Neuronal stem cell (in vitro differentiated cells): ENCODE results near the gene ADGRG3.

Experiments used
- DNase-seq: peaks from one replicate; pipeline ENCODE4 v3.0.0-alpha.2; 2013; ENCODE audit warnings: low spot score
- H2AFZ ChIP-seq: one replicate; pipeline ENCODE4 v1.6.1; 2013; ENCODE audit warnings: mild to moderate bottlenecking, low read length, inconsistent platforms
- H2AK5ac ChIP-seq: 2 replicates; pipeline ENCODE4 v1.6.1; 2013; ENCODE audit warnings: low read depth, mild to moderate bottlenecking, inconsistent platforms, low read length, moderate library complexity, mixed read lengths
- H2BK120ac ChIP-seq: 2 replicates; pipeline ENCODE4 v1.6.1; 2013; ENCODE audit warnings: low read depth, mild to moderate bottlenecking, inconsistent platforms, low read length, moderate library complexity, mixed read lengths
- H2BK12ac ChIP-seq: one replicate; pipeline ENCODE4 v1.6.1; 2013; ENCODE audit warnings: low read length, inconsistent platforms
- H2BK15ac ChIP-seq: 2 replicates; pipeline ENCODE4 v1.6.1; 2013; ENCODE audit warnings: mild to moderate bottlenecking, low read length, inconsistent platforms, mixed read lengths
- H2BK5ac ChIP-seq: one replicate; pipeline ENCODE4 v1.6.1; 2013; ENCODE audit warnings: inconsistent platforms, mild to moderate bottlenecking, low read length, moderate library complexity
- H3K14ac ChIP-seq: one replicate; pipeline ENCODE4 v1.6.1; 2013; ENCODE audit warnings: low read length, inconsistent platforms
- H3K18ac ChIP-seq: 2 replicates; pipeline ENCODE4 v1.6.1; 2013; ENCODE audit warnings: low read length, inconsistent platforms
- H3K23ac ChIP-seq: 2 replicates; pipeline ENCODE4 v1.6.1; 2013; ENCODE audit warnings: low read depth, mild to moderate bottlenecking, mixed read lengths, low read length, inconsistent platforms; ENCODE audit not compliant: poor library complexity
- H3K27ac ChIP-seq: replicated peaks from 3 replicates; pipeline ENCODE4 v1.5.1; 2013; ENCODE audit warnings: low read length, inconsistent platforms
- H3K27me3 ChIP-seq, 3 experiments: 2 replicates each; pipeline ENCODE4 v1.6.1; 2013; ENCODE audit warnings: low read length in 3 of 3, mild to moderate bottlenecking in 2 of 3, inconsistent platforms in 1 of 3, low read depth in 1 of 3, mixed read lengths in 1 of 3, moderate library complexity in 1 of 3; ENCODE audit not compliant: control insufficient read depth in 3 of 3, insufficient read depth in 3 of 3
- H3K36me3 ChIP-seq, 2 donors: replicated peaks in 1 of 2; 2 replicates each; pipeline ENCODE4 v1.6.1; 2013; ENCODE audit warnings: low read length in 2 of 2; ENCODE audit not compliant: control insufficient read depth in 2 of 2, insufficient read depth in 2 of 2
- H3K4ac ChIP-seq: 2 replicates; pipeline ENCODE4 v1.6.1; 2013; ENCODE audit warnings: inconsistent platforms, mild to moderate bottlenecking, low read length, moderate library complexity
- H3K4me1 ChIP-seq, 2 donors: 1 replicate in 1 of 2; 2 replicates in 1 of 2; pipeline ENCODE4 v1.6.1; 2013; ENCODE audit warnings: low read length in 2 of 2, low read depth in 1 of 2; ENCODE audit not compliant: control insufficient read depth in 2 of 2, insufficient read depth in 1 of 2
- H3K4me2 ChIP-seq: one replicate; pipeline ENCODE4 v1.6.1; 2013; ENCODE audit warnings: mild to moderate bottlenecking, low read length, inconsistent platforms; ENCODE audit not compliant: insufficient read depth, poor library complexity, severe bottlenecking
- H3K4me3 ChIP-seq, 2 donors: 2 replicates each; pipeline ENCODE4 v1.5.1; 2013; ENCODE audit warnings: low read length in 2 of 2, mild to moderate bottlenecking in 2 of 2, inconsistent platforms in 1 of 2, moderate library complexity in 1 of 2
- H3K79me1 ChIP-seq: one replicate; pipeline ENCODE4 v1.6.1; 2013; ENCODE audit warnings: low read depth, mild to moderate bottlenecking, inconsistent platforms, low read length, moderate library complexity
- H3K9ac ChIP-seq: one replicate; pipeline ENCODE4 v1.6.1; 2013; ENCODE audit warnings: mild to moderate bottlenecking, low read depth, low read length, inconsistent platforms; ENCODE audit not compliant: poor library complexity
- H3K9me3 ChIP-seq, 2 donors: replicated peaks in 1 of 2; 2 replicates each; pipeline versions ENCODE3 to v1.6.1; 2013; ENCODE audit warnings: low read length in 2 of 2, mild to moderate bottlenecking in 2 of 2, inconsistent platforms in 1 of 2, low read depth in 1 of 2, mixed read lengths in 1 of 2, moderate library complexity in 1 of 2; ENCODE audit not compliant: control insufficient read depth in 2 of 2, insufficient read depth in 1 of 2
- H4K8ac ChIP-seq: one replicate; pipeline ENCODE4 v1.6.1; 2013; ENCODE audit warnings: low read depth, mild to moderate bottlenecking, inconsistent platforms, low read length, moderate library complexity
- H4K91ac ChIP-seq: one replicate; pipeline ENCODE4 v1.6.1; 2013; ENCODE audit warnings: low read length, low read depth, mild to moderate bottlenecking, inconsistent platforms; ENCODE audit not compliant: poor library complexity
- WGBS, 2 donors: extraction: QIAGEN DNeasy Blood & Tissue Kit; methylation state at CpG; one replicate each; pipeline ENCODE4 v1.1.7; 2013; ENCODE audit warnings: missing lambda C conversion rate in 2 of 2, mixed read lengths in 1 of 2; ENCODE audit not compliant: insufficient read length in 2 of 2, insufficient replicate concordance in 1 of 2; ENCODE audit errors: extremely low coverage in 2 of 2; 5-methylcytosine and 5-hydroxymethylcytosine counted together

The ADGRG3 gene

GRCh38 chr16:57630931-57631845 lies 36.9 kb upstream of the ADGRG3 start:
- H2AK5ac ChIP-seq: peak overlapping the region; percentile 91
- H2AFZ ChIP-seq: no peak overlapping the region
- no peak overlapping the region for H3K9ac ChIP-seq
- no peak overlapping the region for H2BK5ac ChIP-seq
- no peak overlapping the region for H3K27ac ChIP-seq
- peak overlapping the region; percentile 93 for H2BK12ac ChIP-seq
- DNase-seq: no peak
- peaks cover 27 to 42% of the 10 kb centered on the region in 2 donors for H3K4me1 ChIP-seq
- peak overlapping the region; percentile 41 for H2BK15ac ChIP-seq
- H3K9me3 ChIP-seq: no peaks in the 10 kb centered on the region
- no peak overlapping the region for H2BK120ac ChIP-seq
- no peak overlapping the region for H4K91ac ChIP-seq
- H3K18ac ChIP-seq: peak overlapping the region; percentile 91
- no CpG with 5 or more reads among the region's 21 CpGs for WGBS, 2 donors
- peak overlapping the region; percentile 27 for H3K4ac ChIP-seq
- no peaks in the 10 kb centered on the region for H3K36me3 ChIP-seq
- peak overlapping the region; percentile 71 for H3K23ac ChIP-seq
- peak overlapping the region; percentile 32 for H3K14ac ChIP-seq
- H3K27me3 ChIP-seq: no peaks in the 10 kb centered on the region
- H3K79me1 ChIP-seq: no peaks in the 10 kb centered on the region
- no peak overlapping the region for H3K4me3 ChIP-seq
- no peak overlapping the region for H3K4me2 ChIP-seq
- no peak overlapping the region for H4K8ac ChIP-seq

GRCh38 chr16:57632568-57632967 lies 35.5 kb upstream of the ADGRG3 start:
- no CpG with 5 or more reads among the region's 15 CpGs for WGBS, 2 donors
- Histone ChIP-seq H3K14ac (no peak overlapping the region), H3K27me3 (no peaks in the 10 kb centered on the region), H2AK5ac (peak overlapping the region; percentile 22), H2BK15ac (peak overlapping the region; percentile 18), H2BK120ac (no peak overlapping the region), H3K9me3 (no peaks in the 10 kb centered on the region), H3K27ac (no peak overlapping the region), H3K79me1 (no peaks in the 10 kb centered on the region), H2AFZ (no peak overlapping the region), H4K91ac (no peak overlapping the region), H4K8ac (no peak overlapping the region), H3K36me3 (no peaks in the 10 kb centered on the region), H3K4me1 (peaks cover 27 to 47% of the 10 kb centered on the region in 2 donors), H3K18ac (peak overlapping the region; percentile 50), H2BK5ac (no peak overlapping the region), H3K4ac (no peak overlapping the region), H3K4me2 (no peak overlapping the region), H3K23ac (peak overlapping the region; percentile 28), H2BK12ac (no peak overlapping the region), H3K9ac (no peak overlapping the region), H3K4me3 (no peak overlapping the region)
- DNase-seq: no peak

- Histone ChIP-seq H3K27ac (no peak overlapping the region), H2BK15ac (peak overlapping the region; percentile 39), H3K27me3 (no peaks in the 10 kb centered on the region), H3K18ac (peak overlapping the region; percentile 58), H3K4me2 (no peak overlapping the region), H2AK5ac (peak overlapping the region; percentile 95), H3K23ac (no peak overlapping the region), H4K8ac (no peak overlapping the region), H2BK5ac (no peak overlapping the region), H2BK12ac (peak overlapping the region; percentile 59), H2BK120ac (no peak overlapping the region), H3K4me3 (no peak overlapping the region), H3K9me3 (no peaks in the 10 kb centered on the region), H3K9ac (no peak overlapping the region), H3K14ac (no peak overlapping the region), H4K91ac (no peak overlapping the region), H3K4me1 (peaks cover 27 to 48% of the 10 kb centered on the region in 2 donors), H3K36me3 (no peaks in the 10 kb centered on the region), H2AFZ (no peak overlapping the region), H3K4ac (no peak overlapping the region), H3K79me1 (no peaks in the 10 kb centered on the region)
- DNase-seq: no peak
- no CpG with 5 or more reads among the region's 11 CpGs for WGBS, 2 donors
Observed at GRCh38 chr16:57633383-57634064, 34.6 kb upstream of the ADGRG3 start.

GRCh38 chr16:57634171-57634570 lies 33.9 kb upstream of the ADGRG3 start:
- no peak overlapping the region for H3K9ac ChIP-seq
- no peak overlapping the region for H2AFZ ChIP-seq
- H3K4ac ChIP-seq: no peak overlapping the region
- no peaks in the 10 kb centered on the region for H3K27me3 ChIP-seq
- H3K4me2 ChIP-seq: no peak overlapping the region
- no peak overlapping the region for H2BK5ac ChIP-seq
- no peak overlapping the region for H3K27ac ChIP-seq
- H3K79me1 ChIP-seq: no peaks in the 10 kb centered on the region
- peak overlapping the region; percentile 58 for H3K18ac ChIP-seq
- H4K8ac ChIP-seq: no peak overlapping the region
- H4K91ac ChIP-seq: no peak overlapping the region
- peak overlapping the region; percentile 59 for H2BK12ac ChIP-seq
- H2AK5ac ChIP-seq: peak overlapping the region; percentile 95
- H2BK120ac ChIP-seq: no peak overlapping the region
- DNase-seq: no peak
- peak overlapping the region; percentile 15 for H3K14ac ChIP-seq
- no peak overlapping the region for H3K4me3 ChIP-seq
- WGBS, 2 donors: no CpG with 5 or more reads among the region's 4 CpGs
- peak overlapping the region; percentile 39 for H2BK15ac ChIP-seq
- no peaks in the 10 kb centered on the region for H3K9me3 ChIP-seq
- no peak overlapping the region for H3K23ac ChIP-seq
- peaks cover 25 to 43% of the 10 kb centered on the region in 2 donors for H3K4me1 ChIP-seq
- H3K36me3 ChIP-seq: no peaks in the 10 kb centered on the region
